HG02678 (cell line): ENCODE measurements around the gene EXOC4.
A peak's percentile ranks its signal among the peaks of the same experiment; 100 is the strongest.

Source experiments
- ATAC-seq: cut with Tn5 transposase; IDR thresholded peaks from one replicate; pipeline ENCODE4 v1.9.1; 2021; ENCODE audit warnings: mild to moderate bottlenecking, moderate library complexity; ENCODE audit not compliant: unreplicated experiment

The EXOC4 gene

GRCh38 chr7:134084488-134085144 is 831.7 kb downstream of the EXOC4 start:
- peak; percentile 80 for ATAC-seq

GRCh38 chr7:134085311-134085710 is 832.4 kb downstream of the EXOC4 start:
- ATAC-seq = no peak

GRCh38 chr7:134086998-134087735 is 834.3 kb downstream of the EXOC4 start:
- ATAC-seq = no peak

- ATAC-seq = no peak
Observed at GRCh38 chr7:134088199-134088598, 835.3 kb downstream of the EXOC4 start.

- no peak for ATAC-seq
Observed at GRCh38 chr7:134089446-134089845, 836.6 kb downstream of the EXOC4 start.

- ATAC-seq = no peak
Observed at GRCh38 chr7:134098072-134098471, 845.2 kb downstream of the EXOC4 start.

GRCh38 chr7:134101716-134102115 is 848.8 kb downstream of the EXOC4 start:
- ATAC-seq = no peak

- no peak for ATAC-seq
Observed at GRCh38 chr7:134104166-134104565, 851.3 kb downstream of the EXOC4 start.

- no peak for ATAC-seq
Observed at GRCh38 chr7:134105841-134106240, 853.0 kb downstream of the EXOC4 start.

GRCh38 chr7:134108802-134109201 is 855.9 kb downstream of the EXOC4 start:
- ATAC-seq = no peak

GRCh38 chr7:134113655-134114054 is 860.8 kb downstream of the EXOC4 start:
- no peak for ATAC-seq

- ATAC-seq = no peak
Observed at GRCh38 chr7:134114992-134115391, 862.1 kb downstream of the EXOC4 start.
